ENCODE data around the gene UQCC2.

DNA sequence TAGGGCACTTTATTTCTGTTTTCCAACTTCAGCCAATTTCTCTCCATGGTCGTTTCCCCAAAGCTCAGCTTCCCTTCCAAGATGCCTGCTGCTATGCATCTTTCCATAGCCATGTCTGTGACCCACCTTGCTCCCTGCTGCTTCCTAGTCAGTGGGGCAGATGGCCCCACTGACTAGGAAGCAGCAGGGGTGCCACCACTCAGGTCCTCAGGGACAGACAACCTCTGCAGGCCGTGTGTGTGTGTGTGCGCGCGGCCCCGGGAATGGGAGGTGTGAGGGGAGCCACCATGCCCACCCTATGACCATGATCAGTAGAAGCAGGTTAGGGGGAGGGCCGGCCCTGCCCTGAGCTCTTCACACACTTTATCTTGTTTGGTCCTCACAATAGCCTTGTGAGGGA, 37.9 kb upstream of the UQCC2 start:
- no peak for TF ChIP-seq POLR2AphosphoS5 (IDR thresholded peaks at IDR 0.05)
- TF ChIP-seq, protein P1, sequence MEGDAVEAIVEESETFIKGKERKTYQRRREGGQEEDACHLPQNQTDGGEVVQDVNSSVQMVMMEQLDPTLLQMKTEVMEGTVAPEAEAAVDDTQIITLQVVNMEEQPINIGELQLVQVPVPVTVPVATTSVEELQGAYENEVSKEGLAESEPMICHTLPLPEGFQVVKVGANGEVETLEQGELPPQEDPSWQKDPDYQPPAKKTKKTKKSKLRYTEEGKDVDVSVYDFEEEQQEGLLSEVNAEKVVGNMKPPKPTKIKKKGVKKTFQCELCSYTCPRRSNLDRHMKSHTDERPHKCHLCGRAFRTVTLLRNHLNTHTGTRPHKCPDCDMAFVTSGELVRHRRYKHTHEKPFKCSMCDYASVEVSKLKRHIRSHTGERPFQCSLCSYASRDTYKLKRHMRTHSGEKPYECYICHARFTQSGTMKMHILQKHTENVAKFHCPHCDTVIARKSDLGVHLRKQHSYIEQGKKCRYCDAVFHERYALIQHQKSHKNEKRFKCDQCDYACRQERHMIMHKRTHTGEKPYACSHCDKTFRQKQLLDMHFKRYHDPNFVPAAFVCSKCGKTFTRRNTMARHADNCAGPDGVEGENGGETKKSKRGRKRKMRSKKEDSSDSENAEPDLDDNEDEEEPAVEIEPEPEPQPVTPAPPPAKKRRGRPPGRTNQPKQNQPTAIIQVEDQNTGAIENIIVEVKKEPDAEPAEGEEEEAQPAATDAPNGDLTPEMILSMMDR (IDR thresholded peaks at IDR 0.05), result no peak
- TF ChIP-seq POLR2A (IDR thresholded peaks at IDR 0.05), result no peak

All from prostate gland (tissue), 2 donors.